LHCN-M2 (cell line): ENCODE data around the gene BICC1. TPM values are rescaled to one million over a fixed set of nuclear protein-coding genes. Genes with fewer than 3 reads are reported as not detected.
"Not testable (repeated sequence)": the region's sequence is repeated elsewhere in the genome, so short reads cannot be mapped to it uniquely, and the experiment has no call there.

Experiments used
- DNase-seq: peaks from one replicate; pipeline ENCODE4 v3.0.0-alpha.2; 2012; ENCODE audit warnings: low read depth
- total RNA-seq: library from RNA; depleted of rRNA; stranded (reverse); fragments of >200 nt; gene quantifications from 2 replicates; pipeline ENCODE4 v1.2.3, GENCODE V29; 2014

Gene BICC1
- total RNA-seq, 1 experiment from 2014 or later, result 20.7 TPM

- no peak for DNase-seq
Observed at GRCh38 chr10:58593008-58593407, 80.3 kb downstream of the BICC1 start.

DNA sequence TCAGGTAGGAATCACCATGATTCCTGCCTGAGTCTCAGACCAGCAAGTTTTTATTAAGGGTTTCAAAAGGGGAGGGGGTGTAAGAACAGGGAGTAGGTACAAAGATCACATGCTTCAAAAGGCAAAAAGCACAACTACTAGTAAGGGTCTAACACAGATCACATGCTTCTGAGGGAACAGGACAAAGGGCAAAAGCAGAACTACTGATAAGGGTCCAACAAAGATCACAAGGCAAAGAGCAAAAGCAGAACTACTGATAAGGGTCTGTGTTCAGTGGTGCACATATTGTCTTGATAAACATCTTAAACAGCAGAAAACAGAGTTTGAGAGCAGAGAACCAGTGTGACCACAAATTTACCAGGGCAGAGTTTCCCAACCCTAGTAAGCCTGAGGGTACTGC is 84.5 kb downstream of the BICC1 start:
- DNase-seq, result not testable (repeated sequence)

GRCh38 chr10:58599927-58600553 is 87.4 kb downstream of the BICC1 start:
- no peak for DNase-seq

DNA sequence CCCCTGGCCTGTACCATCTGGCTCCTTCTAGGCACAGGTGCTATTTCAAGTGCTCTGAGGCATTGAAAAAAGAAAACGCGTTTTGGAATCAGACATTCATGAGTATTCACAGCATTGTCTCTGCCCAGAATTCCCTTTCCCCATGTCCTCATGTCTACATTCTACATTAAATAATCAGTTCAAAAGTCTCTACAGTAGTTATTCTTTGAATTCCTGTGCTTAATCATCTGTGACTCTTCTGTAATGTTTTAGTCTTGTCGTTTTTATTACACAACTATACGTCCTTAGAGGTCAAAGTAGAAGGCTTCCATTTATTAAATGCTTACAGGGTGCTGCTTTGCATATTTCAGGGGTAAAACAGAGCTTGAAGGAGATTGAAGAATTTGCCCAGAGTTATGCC is 95.7 kb downstream of the BICC1 start:
- DNase-seq, result no peak

- no peak for DNase-seq
Observed at GRCh38 chr10:58608826-58609531, 96.3 kb downstream of the BICC1 start.

GRCh38 chr10:58609532-58610150 is 97.0 kb downstream of the BICC1 start:
- no peak for DNase-seq

DNA sequence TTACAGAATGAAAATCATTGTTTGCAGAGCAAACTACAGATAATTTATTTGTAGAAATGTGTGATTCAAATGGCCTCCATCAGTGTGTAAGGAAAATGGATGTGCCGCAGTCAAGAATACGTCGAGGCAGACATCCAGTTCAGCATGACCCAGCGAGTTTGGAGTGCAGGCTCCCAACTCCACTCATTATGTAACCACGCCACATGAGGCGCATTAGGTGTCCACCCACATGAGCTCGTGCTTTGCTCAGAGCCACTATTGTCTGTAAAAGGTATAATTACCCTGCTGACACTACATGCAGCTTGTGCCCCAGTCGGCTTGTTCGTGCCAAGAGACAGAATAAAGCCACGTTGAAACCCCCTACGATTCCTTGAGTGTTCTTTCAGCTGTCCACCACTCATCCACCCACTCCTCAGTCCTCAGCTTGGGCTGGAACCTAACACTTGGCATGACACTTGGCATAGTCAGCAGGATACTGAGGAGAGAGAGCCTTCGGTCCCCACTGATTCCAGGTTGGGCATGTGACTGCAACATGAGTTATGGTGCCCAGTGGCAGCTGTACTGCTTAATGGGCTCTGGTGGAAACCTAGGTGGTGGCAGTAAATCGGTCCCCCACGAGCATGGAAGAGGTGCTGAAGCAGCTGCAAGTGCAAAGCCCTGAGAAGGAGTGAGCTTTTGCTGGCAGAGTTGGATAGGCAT is 102.7 kb downstream of the BICC1 start:
- no peak for DNase-seq

DNA sequence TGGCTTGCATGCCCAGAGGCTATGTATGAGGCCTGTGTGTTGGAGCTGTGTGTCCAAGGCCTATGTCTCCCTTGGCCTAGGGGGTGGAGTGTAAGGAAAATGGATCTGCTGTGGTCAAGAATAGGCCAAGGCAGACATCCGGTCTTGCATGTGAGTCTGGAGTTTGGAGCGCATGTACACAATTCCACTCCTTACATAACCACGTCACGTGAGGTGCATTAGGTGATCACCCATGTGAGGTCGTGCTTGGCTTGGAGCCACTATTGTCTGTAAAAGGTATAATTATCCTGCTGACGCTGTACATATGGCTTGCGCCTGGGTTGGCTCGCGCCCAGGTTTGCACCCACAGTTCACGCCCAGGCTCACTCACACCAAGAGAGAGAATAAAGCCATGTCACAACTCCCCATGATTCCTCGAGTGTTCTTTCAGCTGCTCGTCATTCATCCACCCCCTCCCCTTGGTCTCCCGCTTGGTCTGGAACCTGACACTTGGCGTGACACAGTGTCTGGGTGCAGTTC is 105.5 kb downstream of the BICC1 start:
- DNase-seq, result no peak

GRCh38 chr10:58621379-58622077 is 108.9 kb downstream of the BICC1 start:
- no peak for DNase-seq

GRCh38 chr10:58622246-58622645 is 109.6 kb downstream of the BICC1 start:
- DNase-seq, result no peak

- peak; percentile 87 for DNase-seq
Observed at GRCh38 chr10:58625070-58625469, 112.4 kb downstream of the BICC1 start.

GRCh38 chr10:58627392-58627791 is 114.7 kb downstream of the BICC1 start:
- DNase-seq, result no peak

- peak; percentile 57 for DNase-seq
Observed at GRCh38 chr10:58631715-58632114, 119.0 kb downstream of the BICC1 start.

DNA sequence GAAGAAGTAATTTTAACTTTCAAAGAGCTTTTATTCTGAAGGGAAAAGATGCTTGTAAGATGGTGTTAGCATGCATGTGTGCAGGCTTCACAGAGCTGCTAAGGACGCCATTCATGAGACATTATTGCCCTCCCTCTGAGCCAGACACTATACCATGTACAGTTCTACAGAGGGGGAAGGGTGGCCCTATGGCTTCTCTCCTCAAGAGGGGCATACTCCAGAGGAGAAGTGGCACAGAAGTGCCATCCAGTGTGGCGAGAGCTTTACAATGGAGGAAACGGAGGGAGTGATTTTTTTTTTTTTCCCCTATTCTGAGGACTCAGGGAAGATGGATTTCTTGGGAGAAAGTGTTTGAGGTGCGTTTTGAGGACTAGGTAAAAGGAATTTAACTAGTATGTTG is 119.5 kb downstream of the BICC1 start:
- no peak for DNase-seq

- peak; percentile 85 for DNase-seq
Observed at GRCh38 chr10:58637352-58637751, 124.7 kb downstream of the BICC1 start.

DNA sequence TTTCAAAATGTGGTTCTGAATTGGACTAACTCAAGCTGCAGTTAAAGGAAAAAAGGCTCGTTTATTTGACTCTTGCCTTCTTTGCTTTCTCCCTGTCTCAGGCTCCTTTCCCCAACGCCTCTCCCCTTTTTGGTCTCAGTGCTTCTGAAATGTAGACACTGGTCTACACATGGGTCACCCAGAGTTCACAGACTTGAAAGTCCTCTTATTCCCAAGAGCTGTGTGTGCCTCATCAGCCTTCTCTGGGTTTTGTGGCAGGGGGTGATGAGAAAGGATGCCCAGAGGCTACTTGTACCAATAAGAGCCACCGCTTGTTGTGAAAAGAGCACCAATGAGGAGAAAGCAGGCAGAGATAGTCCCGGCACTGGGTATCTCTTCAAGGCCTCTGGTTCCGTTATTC is 125.7 kb downstream of the BICC1 start:
- DNase-seq, result peak; percentile 54

GRCh38 chr10:58641095-58641531 is 128.4 kb downstream of the BICC1 start:
- peak; percentile 96 for DNase-seq

DNA sequence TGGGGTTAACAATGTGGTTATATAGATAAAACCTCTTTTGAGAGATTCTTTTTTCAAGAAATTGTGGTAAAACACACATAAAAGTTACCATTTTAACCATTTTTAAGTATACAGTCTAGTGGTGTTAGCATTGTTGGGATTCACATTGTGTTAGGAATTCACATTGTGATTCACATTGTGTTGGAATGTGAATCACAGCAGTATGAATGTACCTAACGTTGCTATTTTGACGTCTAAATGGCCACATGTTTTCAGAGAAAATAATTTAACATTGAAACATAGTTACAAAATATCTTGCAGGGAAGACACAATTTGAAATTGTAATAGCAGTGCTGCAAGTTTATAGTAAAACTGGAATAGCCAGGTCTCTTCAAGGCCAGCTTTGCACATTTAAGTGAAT is 129.0 kb downstream of the BICC1 start:
- DNase-seq, result peak; percentile 71

DNA sequence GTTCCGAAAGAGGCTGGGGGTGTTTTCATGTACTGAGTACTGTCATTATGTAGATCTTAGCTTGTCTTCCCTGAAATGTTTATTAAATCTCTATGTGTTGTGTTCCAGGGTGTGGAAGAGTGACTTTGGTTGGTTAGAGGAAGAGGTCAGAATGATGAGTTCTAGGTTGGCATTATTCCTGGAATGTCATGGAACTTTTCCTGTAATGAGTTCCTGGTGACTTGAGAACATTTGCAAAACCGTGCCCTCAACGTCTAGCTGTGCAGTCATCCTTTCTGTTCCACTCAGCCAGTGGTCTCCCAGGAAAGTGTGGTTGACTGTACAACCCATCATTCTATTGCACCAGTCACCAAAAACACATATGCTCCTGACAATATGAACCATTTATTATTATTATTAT is 129.6 kb downstream of the BICC1 start:
- peak; percentile 75 for DNase-seq

- no peak for DNase-seq
Observed at GRCh38 chr10:58642916-58643428, 130.3 kb downstream of the BICC1 start.

DNA sequence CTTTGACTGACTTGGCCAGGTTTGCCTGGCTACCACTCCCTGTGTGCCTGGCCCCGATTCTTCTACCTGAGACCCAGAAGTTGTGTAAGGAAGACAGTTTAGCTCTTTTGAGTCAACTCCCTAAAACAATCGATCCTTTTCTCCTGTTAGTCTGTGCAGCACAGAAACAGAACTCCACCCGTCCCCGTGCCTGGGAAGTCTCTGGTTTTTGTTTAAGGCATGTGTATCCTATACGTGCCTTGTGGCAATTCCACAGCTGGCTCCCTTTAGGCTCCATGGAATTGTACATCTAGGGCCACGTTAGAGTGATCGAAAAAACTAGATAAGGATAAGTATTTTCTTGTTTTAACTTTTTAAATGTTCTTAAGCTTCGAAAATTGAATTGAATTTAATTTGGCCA is 131.6 kb downstream of the BICC1 start:
- no peak for DNase-seq
